HG02588 (cell line): Measurements from ENCODE around the gene C2orf15.
"Not testable (repeated sequence)": the region's sequence is repeated elsewhere in the genome, so short reads cannot be mapped to it uniquely, and the experiment has no call there.

Experiments used
- ATAC-seq: cut with Tn5 transposase; IDR thresholded peaks from one replicate; pipeline ENCODE4 v1.9.1; 2021; ENCODE audit warnings: mild to moderate bottlenecking, moderate library complexity; ENCODE audit not compliant: unreplicated experiment

The C2orf15 gene

GRCh38 chr2:99159594-99159993 is 18.1 kb downstream of the C2orf15 start:
- no peak for ATAC-seq

- no peak for ATAC-seq
These were observed 24.7 kb downstream of the C2orf15 start for GRCh38 chr2:99166218-99166617.

- no peak for ATAC-seq
These were observed 28.0 kb downstream of the C2orf15 start for GRCh38 chr2:99169534-99169933.

- no peak for ATAC-seq
These were observed 30.1 kb downstream of the C2orf15 start for GRCh38 chr2:99171377-99172140.

GRCh38 chr2:99180755-99181623 is 39.5 kb downstream of the C2orf15 start, which contains the start of the genes MITD1 and MRPL30:
TSS of gene MITD1 (minus strand) at chr2:99181058. CDS start at chr2:99180981, 77 bp downstream.
TSS of gene MRPL30 (plus strand) at chr2:99181184. CDS start at chr2:99186204, 5,020 bp downstream.
- ATAC-seq = peak; percentile 93

DNA sequence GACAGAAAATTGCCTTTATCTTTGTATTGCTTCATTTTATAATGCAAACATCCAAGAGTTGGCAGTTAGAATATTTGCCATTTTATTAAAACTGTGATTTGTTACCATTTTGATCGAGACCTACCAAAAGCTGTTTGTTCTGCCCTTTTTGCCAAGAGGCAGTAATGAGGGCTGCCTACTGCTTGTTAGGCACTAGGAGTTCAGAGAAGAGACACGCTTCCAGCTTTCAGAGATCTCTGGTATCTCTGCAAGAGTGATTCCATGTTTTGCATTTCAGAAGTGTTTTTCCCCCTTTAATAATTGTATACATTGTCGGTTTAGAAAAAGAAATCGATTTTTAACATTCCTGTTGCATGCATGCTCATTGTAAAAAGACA is 40.1 kb downstream of the C2orf15 start:
- no peak for ATAC-seq

DNA sequence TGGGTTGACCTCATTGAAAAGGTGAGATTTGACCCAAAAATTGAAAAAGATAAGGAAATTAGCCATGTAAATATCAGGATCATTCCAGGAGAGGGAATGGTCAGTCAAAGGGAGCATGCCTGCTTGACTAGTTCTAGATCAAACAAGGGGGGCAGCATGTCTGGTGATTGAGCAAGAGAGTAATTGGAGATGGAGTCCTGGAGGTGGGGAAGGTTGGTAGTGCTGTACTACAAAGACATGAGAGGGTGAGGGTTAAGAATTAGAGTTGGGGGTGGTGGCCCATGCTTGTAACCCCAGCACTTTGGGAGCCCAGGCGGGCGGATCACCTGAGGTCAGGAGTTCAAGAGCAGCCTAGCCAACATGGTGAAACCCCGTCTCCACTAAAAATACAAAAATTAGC is 41.5 kb downstream of the C2orf15 start:
- no peak for ATAC-seq

- no peak for ATAC-seq
These were observed 43.3 kb downstream of the C2orf15 start for GRCh38 chr2:99184811-99185210.

GRCh38 chr2:99187011-99187410 is 45.5 kb downstream of the C2orf15 start:
- no peak for ATAC-seq

- ATAC-seq = no peak
These were observed 46.9 kb downstream of the C2orf15 start for GRCh38 chr2:99188357-99188756.

GRCh38 chr2:99190548-99190947 is 49.0 kb downstream of the C2orf15 start:
- no peak for ATAC-seq

DNA sequence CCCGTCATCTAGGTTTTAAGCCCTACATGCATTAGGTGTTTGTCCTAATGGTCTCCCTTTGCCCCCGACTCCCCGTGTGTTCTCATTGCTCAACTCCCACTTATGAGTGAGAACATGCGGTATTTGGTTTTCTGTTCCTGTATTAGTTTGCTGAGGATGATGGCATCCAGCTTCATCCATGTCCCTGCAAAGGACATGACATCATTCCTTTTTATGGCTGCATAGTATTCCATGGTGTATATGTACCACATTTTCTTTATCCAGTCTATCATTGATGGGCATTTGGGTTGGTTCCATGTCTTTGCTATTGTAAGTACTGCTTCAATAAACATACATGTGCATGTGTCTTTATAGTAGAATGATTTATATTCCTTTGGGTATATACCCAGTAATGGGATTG is 50.9 kb downstream of the C2orf15 start:
- not testable (repeated sequence) for ATAC-seq

- ATAC-seq = no peak
These were observed 56.8 kb downstream of the C2orf15 start for GRCh38 chr2:99198103-99198841.

DNA sequence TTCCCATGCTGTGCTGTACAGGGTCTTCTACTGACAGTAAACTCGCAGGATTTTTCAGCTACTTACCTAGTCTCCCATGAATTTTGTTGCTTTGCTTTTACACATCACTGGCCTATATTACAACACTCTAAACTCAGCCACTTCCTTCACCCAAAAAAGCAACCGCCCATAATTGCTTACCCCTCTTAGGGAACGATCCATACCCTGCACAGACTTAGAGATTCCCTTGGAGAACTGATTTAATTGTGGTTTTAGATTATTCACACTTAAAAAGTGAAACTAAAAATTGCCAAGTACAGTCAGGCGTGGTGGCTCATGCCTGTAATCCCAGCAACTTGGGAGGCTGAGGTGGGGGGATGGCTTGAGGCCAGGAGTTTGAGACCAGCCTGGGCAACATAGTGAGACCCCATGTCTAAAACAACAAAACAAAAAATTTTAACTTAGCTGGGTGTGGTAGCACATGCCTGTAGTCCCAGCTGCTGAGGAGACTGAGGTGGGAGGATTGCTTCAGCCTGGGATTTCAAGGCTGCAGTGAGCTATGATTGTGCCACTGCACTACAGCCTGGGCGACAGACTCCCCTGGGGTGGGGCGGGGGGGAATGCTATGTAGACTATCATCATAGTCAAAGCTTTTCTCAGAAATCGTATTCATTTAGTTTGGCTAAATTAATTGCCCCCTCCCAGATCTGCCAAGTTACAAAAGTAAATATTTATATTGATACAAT is 58.7 kb downstream of the C2orf15 start:
- no peak for ATAC-seq
